Myometrial cell (primary cell): ENCODE data around the gene SERPINA6. TPM values are rescaled to one million over a fixed set of nuclear protein-coding genes. Genes with fewer than 3 reads are reported as not detected.

Experiments used
- total RNA-seq: library from RNA; depleted of rRNA; stranded (reverse); fragments of >200 nt; gene quantifications from 2 replicates; pipeline ENCODE4 v1.2.3, GENCODE V29; 2015

SERPINA6 gene, protein sequence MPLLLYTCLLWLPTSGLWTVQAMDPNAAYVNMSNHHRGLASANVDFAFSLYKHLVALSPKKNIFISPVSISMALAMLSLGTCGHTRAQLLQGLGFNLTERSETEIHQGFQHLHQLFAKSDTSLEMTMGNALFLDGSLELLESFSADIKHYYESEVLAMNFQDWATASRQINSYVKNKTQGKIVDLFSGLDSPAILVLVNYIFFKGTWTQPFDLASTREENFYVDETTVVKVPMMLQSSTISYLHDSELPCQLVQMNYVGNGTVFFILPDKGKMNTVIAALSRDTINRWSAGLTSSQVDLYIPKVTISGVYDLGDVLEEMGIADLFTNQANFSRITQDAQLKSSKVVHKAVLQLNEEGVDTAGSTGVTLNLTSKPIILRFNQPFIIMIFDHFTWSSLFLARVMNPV
- not detected in 2 replicates for total RNA-seq

DNA sequence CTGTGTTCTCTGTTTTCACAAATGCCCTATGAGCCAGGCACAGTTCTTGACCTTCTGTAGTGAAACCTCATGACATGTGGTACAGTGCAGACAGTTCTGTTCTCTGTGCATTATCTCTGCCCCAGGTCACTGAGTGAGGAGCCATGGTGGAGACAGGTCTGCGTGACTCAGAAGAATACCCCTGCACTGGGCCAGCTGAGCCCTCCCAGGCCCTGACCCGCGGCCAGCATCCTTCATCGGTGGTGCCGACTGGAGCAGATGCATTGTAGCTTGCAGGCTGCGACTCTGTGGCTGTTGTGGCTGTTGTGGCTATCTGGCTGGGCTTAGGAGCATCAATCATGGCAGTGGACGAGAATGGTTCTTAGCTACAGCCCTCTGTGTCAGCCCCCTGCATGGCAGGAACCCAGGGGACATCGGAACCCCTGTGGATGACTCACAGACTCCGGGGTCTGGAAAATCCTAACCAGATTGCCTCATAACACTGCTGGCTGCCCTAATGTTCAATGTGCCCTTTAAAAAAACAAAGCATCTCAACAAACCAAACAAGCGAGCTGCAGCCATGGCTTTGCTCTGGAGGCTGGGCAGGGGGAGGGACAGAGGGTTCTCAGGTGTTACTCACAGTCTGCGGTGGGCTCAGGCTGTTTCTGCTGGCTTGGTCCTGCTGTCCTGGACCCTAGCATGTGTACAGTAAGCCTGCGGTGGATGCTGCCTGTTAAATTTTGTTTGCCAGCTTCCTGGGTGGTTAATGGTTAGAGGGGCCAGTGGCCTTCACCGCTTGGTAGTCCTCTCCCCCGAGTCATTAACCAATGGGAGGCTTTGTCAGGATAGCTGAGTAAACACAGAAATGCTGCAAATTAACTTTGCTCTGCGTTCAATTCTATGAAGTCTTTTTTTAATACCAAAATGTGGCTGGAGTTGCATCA, at the start of gene SERPINA6:
Gene SERPINA6, minus strand, starts transcription at position 689 of the 923 bp plus-strand sequence. CDS start 8,688 bp downstream, outside the sequence.

DNA sequence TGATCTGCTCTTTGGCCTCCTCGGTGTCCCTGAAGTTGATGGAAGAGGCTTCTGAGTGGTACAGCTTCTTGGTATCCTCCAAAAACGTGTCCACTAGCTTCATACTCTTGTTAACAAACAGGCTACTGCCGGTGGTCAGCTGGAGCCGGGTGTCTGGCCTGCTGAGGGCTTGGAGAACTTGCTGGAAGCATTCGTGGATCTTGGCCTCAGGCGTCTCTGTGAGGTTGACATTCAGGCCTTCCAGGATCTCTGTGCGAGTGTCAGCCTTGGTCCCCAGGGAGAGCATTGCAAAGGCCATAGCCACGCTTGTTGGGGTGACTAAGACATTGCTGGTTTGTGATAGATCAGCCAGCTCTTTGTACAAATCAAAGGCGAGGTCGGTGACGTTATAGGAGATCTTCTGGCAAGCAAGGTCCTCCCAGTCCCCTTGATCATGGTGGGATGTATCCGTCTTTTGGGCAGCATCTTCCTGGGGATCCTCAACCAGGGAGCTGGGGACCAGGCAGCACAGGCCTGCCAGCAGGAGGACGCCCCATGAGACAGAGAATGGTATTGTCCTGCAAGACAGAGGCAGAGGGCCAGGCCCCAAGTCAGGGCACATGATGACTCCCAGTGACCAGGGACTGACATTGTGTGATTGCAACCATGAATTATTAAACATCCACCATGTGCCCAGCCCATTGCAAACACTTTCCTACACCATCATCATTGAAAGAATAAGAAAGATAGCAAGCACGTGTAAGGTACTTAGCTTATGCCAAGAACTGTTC, 43.2 kb upstream of the SERPINA6 start, which contains the start of gene SERPINA2:
Gene SERPINA2, minus strand, starts transcription at position 553 of the 770 bp plus-strand sequence.

DNA sequence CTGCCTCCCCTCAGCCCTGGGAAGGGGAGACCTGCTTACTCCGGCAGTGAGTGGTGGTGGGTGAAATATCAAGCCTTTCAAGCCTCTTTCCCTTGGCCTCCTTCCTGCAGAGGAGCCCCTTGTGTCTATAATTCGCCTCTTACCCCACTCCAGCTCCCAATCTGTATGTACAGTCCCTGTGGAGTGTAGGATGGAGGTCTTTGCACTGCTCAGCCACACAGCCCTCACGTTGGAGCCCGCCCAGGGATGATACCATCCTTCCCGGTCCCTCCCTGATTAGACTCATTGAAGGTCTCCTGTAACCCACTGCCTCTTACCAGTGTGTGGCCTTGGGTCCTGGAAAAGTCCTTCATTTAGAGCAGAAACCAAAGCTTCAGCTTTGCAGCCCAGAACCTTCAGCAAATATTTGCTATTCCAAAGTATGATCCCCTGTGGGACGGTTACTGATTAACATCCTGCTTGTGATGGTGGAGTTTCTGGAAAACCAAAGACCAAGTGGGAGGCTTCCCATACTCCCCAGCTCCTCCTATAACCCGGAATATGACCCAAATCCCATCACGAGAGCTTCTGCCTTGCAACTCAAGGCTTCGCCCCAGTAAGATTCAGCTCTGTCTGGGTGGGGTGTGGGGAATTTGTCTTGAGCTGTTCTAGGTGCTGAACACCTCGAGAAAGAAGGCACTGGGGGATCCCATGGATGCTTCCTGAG, 30.1 kb downstream of the SERPINA6 start, which contains the start of gene SERPINA10:
Gene SERPINA10, minus strand, starts transcription at position 397 of the 706 bp plus-strand sequence. CDS start 2,675 bp downstream, outside the sequence.

Other genes starting within 250 kb of the SERPINA6 start
- gene DDX24, start 242.1 kb downstream of the SERPINA6 start, total RNA-seq, result 89.9 and 94.8 TPM in 2 replicates
- 37.2 and 59.4 TPM in 2 replicates for gene IFI27L1, start 242.0 kb downstream of the SERPINA6 start, total RNA-seq
- gene IFI27, start 212.6 kb downstream of the SERPINA6 start, total RNA-seq, result 0.58 and 1.4 TPM in 2 replicates
- gene IFI27L2, start 193.7 kb downstream of the SERPINA6 start, total RNA-seq, result 144 and 259 TPM in 2 replicates
- under 0.01 TPM in 1 of 2 replicates, not detected in the other for gene PPP4R4, start 149.0 kb downstream of the SERPINA6 start, total RNA-seq
- gene SERPINA10, start 30.1 kb downstream of the SERPINA6 start, total RNA-seq, result not detected in 2 replicates
- not detected in 2 replicates for gene SERPINA2, start 43.4 kb upstream of the SERPINA6 start, total RNA-seq
- 0.86 and 1.6 TPM in 2 replicates for gene SERPINA1, start 65.3 kb upstream of the SERPINA6 start, total RNA-seq
- gene SERPINA11, start 129.5 kb upstream of the SERPINA6 start, total RNA-seq, result not detected in 2 replicates
- not detected in 2 replicates for gene SERPINA9, start 152.9 kb upstream of the SERPINA6 start, total RNA-seq
- not detected in 2 replicates for gene SERPINA12, start 186.1 kb upstream of the SERPINA6 start, total RNA-seq
- not detected in 2 replicates for gene SERPINA4, start 238.1 kb upstream of the SERPINA6 start, total RNA-seq